CD4-positive, alpha-beta T cell treated with Interleukin-2 at 100 ng/mL for 4 hours (primary cell): ENCODE measurements around the gene PAGR1.
"Not testable (repeated sequence)": the region's sequence is repeated elsewhere in the genome, so short reads cannot be mapped to it uniquely, and the experiment has no call there.

Source experiments
- DNase-seq: peaks from one replicate; pipeline ENCODE4 v3.0.0-alpha.2; 2020; ENCODE audit warnings: low spot score

The PAGR1 gene

GRCh38 chr16:29791845-29792807 is 23.8 kb upstream of the PAGR1 start:
- DNase-seq: peak; percentile 38

- DNase-seq: not testable (repeated sequence)
These were observed 22.8 kb upstream of the PAGR1 start for GRCh38 chr16:29793153-29793552.

GRCh38 chr16:29794231-29794710 is 21.7 kb upstream of the PAGR1 start:
- no peak for DNase-seq

GRCh38 chr16:29802416-29802935 is 13.5 kb upstream of the PAGR1 start:
- no peak for DNase-seq

- no peak for DNase-seq
These were observed 11.9 kb upstream of the PAGR1 start for GRCh38 chr16:29804020-29804419.

- no peak for DNase-seq
These were observed 11.3 kb upstream of the PAGR1 start for GRCh38 chr16:29804455-29805231.

- peak; percentile 99 for DNase-seq
These were observed 10.5 kb upstream of the PAGR1 start for GRCh38 chr16:29805232-29806098.

GRCh38 chr16:29806099-29806579 is 9.8 kb upstream of the PAGR1 start, which contains the start of gene MAZ:
TSS of gene MAZ (plus strand) at chr16:29806529. CDS start at chr16:29806702, 173 bp downstream.
- peak; percentile 88 for DNase-seq

GRCh38 chr16:29806641-29807425 is 9.1 kb upstream of the PAGR1 start:
- DNase-seq: peak; percentile 36

- peak; percentile 90 for DNase-seq
These were observed 8.3 kb upstream of the PAGR1 start for GRCh38 chr16:29807426-29808218.

DNA sequence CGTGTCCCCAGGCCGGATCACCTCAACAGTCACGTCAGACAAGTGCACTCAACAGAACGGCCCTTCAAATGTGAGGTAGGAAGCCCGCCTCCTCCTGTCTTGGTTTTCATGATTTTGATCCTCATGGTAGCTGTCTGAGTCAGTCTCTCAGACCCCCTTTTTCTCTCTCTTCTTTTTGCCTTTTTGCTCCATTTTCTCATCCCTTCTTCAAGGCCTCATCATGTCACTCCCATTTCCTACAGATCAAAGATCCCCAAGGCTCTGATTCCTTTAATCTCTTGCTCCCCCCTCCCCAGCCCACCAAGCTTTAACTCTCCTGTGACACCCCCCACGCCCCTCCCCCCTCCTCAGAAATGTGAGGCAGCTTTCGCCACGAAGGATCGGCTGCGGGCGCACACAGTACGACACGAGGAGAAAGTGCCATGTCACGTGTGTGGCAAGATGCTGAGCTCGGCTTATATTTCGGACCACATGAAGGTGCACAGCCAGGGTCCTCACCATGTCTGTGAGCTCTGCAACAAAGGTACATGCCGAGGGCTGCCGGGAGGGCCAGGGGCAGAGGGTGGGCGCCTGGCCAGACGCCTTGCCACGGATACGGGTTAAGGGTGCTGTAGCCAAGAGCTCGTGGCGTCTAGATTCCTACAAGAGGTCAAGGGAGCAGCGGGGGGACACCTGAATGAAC is 7.6 kb upstream of the PAGR1 start:
- DNase-seq: peak; percentile 29

- DNase-seq: no peak
These were observed 6.8 kb upstream of the PAGR1 start for GRCh38 chr16:29809031-29809747.

DNA sequence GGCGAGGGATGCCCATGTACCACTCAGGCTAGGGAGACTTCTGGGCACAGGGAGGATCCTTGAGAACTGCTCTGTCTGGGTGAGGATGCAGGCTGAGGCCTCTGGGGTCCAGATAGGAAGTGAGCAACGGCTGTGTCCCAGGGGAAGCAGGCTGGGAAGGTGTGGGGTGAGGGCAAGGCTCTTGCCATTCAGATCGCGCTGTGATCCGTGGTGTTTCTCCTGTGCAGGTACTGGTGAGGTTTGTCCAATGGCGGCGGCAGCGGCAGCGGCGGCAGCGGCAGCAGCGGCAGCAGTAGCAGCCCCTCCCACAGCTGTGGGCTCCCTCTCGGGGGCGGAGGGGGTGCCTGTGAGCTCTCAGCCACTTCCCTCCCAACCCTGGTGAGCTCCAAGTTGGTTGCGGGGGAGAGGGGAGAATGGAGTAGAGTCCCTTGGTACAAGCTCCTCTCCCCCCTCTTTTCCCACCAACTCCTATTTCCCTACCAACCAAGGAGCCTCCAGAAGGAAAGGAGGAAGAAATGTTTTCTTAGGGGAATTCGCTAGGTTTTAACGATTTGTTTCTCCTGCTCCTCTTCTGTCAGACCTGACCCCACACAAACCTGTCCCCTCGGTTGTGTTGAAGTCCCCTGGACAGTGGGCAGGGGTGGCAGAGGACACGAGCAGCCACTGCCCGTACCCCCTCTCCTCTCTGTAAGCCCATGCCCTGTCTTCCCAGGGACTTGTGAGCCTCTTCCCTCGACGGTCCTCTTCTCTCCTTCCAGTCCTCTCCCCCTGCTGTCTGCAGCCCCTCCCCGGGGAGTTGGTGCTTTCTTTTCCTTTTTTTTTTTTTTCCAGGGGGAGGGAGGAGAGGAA is 5.9 kb upstream of the PAGR1 start:
- peak; percentile 47 for DNase-seq

DNA sequence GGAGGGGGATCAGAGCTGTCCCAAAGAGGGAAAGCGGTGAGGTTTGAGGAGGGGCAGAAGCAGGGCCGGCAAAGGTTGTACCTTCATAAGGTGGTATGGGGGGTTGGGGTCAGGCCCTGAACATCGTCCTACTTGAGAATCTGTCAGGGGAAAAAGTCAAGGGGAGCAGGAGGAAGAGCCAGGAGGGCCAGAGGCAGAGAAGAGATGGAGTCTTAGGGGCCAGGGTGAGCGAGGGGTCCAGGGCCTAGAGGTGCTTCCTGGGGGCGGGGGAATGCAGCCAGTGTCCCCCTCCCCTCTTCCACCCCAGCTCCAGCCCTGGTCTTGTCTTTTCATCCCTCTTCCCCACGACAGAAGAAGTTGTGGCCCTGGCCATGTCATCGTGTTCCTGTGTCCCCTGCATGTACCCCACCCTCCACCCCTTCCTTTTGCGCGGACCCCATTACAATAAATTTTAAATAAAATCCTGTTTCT is 5.2 kb upstream of the PAGR1 start:
- no peak for DNase-seq

DNA sequence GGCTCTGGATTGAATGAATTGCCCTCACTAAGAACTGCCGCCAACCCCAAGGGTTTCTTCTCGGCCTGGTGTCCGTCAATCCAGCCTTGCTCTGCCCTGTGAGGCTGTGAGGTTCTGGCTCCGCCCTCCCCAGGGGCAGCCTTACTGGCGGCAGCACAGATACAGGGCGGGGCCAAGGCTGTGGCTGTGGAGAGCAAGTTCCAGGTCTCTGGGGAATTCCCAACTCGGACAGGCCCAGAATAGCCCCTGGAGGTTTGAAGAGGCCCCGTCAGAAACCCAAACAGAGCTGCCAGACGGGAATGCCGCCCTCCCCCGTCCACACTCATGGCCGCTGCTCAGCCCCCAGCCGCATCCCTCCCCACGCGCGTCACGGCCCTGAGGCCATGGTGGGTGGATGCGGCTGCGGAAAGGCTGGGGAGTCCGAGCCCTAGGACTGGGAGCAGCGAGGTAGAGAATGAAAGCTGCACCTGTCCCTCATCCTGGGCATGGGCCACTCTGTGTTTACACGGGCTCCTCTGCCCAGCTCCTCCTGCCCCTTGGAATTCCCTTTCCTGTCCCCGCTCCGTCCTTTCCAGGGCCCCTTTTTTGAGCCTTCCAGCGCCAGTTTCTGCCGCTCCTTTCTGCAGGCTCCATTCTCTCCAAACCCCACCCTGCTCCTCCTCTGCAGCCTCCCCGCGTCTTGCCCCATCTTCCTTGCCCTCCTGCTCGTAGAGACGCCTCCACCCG is 4.6 kb upstream of the PAGR1 start:
- DNase-seq: peak; percentile 71

DNA sequence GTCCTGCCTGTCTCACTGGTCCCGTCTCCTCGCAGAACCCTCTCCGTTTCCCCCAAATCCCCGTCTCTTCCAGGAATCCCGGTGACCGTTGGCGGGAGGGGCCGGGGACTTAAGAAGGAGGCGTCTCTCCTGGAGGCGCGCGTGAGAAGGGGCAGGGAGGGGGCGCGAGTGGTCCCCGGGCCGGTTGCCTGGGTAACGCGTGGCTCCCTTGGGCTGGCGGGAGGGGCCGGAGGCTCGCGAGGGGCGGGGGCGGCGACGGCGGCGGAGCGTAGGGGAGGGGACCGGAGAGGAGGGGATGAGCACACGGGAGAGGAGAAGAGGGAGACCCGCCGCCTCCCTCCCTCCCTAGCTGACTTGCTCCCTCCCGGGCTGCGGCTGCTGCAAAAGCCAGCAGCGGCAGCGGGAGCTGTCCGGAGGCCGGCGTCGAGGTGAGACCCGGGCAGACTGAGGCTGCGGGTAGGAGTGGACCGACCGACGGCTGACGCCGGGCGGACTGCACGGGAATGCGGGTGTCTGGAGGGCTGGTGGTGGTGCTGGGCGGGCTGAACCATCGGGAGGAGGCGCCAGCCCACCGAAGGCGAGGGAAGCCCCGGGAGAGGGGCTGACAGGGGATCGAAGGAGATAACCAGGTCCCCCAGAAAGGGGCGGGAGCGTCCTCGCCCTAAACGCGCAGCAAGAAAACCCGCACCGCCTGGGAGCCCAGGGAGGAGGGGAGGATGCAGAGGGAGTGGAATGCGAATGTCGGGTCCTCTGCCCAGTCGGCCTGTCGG is 3.9 kb upstream of the PAGR1 start, which contains the start of gene PRRT2:
TSS of gene PRRT2 (plus strand) at position 298 of the 770 bp plus-strand sequence. CDS start 862 bp downstream, outside the sequence.
- peak; percentile 57 for DNase-seq
